GM18511 (cell line): ENCODE results near the gene KLC1.
"Not testable (repeated sequence)": the region's sequence is repeated elsewhere in the genome, so short reads cannot be mapped to it uniquely, and the experiment has no call there.

Source experiments
- ATAC-seq: cut with Tn5 transposase; IDR thresholded peaks from one replicate; pipeline ENCODE4 v1.9.1; 2021; ENCODE audit warnings: mild to moderate bottlenecking, moderate library complexity; ENCODE audit not compliant: unreplicated experiment

The KLC1 gene

GRCh38 chr14:103628684-103629502 lies at the start of gene KLC1:
TSS of gene KLC1 (plus strand) at chr14:103629211. CDS start at chr14:103654565, 25,354 bp downstream.
- peak; percentile 60 for ATAC-seq

DNA sequence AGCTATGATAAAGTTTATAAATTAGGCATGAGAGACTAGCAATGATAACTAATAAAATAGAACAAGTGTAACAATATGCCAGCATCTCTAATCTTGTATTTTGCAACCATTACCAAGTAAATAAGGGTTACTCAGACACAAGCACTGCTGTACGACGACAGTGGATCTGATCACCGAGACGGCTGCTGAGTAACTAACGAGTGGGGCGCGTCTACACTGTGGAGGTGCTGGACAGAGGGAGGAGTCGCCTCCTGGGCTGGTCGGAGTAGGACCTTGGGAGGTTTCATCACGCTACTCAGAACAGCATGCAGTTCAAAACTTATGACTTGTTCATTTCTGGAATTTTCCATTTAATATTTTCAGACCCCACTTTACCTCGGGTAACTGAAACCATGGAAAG lies 47.8 kb upstream of the KLC1 start:
- no peak for ATAC-seq

DNA sequence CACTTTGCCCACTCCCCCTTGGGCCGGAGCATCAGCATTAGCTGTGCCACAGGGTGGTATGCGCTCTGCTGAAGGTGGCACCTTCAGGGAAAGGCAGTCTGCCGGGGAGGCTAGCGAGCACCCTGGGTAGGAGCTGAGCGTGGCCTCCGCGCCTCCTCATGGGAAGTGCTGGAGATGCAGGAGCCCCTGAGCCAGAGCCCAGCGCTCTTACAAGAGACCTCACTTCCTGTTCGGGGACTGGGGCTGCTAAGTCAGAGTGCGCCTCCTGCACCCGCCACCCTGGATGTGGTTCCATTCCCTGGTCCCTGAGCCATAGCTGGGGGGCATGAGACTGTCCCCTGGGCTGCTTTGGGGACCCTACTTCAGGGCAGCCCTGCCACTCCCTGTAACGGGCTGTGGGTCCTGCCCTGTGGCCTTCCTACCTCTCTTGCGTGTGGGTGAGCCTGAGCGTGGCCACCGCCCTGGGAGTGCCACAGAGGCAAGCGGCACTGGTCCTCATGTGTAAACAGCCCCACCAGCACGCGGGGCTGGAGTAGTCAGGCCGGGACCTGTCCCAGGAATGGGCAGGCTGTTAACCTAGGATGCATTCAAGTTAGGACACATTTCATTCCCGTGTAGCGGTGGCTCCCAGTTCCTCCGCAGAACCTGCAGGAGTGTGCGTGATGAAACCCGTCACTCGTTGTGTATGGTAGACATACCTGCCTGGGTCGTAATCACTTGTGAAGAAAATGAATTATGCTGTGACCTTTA lies 46.9 kb upstream of the KLC1 start:
- ATAC-seq = no peak

DNA sequence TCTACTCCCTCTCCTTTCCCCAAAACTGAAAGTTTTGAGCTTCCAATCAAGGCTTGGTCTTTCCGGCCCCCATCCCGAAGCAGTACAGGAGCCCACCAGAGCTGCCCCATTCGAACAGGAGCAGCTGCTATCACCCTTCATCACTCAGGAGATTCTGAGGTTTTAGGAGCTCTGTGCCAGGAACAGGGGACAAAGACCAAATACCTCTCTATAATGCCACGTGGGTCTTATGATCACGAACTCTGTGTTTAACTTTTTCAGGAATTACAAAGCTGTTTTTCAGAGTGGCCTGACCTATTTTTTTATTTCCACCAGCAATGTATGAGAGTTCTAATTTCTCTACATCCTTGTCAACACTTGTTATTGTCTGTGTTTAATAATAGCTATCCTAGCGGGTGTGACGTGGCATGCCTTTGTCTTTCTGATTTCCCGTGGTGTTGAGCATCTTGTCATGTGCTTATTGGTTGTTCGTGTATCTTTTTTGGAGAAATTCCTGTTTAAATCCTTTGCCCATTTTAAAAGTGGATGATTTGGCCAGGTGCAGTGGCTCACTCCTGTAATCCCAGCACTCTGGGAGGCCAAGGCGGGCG lies 44.6 kb upstream of the KLC1 start:
- ATAC-seq = no peak

- ATAC-seq = peak; percentile 94
Observed at GRCh38 chr14:103593577-103593976, 35.4 kb upstream of the KLC1 start.

- no peak for ATAC-seq
Observed at GRCh38 chr14:103594265-103594664, 34.7 kb upstream of the KLC1 start.

DNA sequence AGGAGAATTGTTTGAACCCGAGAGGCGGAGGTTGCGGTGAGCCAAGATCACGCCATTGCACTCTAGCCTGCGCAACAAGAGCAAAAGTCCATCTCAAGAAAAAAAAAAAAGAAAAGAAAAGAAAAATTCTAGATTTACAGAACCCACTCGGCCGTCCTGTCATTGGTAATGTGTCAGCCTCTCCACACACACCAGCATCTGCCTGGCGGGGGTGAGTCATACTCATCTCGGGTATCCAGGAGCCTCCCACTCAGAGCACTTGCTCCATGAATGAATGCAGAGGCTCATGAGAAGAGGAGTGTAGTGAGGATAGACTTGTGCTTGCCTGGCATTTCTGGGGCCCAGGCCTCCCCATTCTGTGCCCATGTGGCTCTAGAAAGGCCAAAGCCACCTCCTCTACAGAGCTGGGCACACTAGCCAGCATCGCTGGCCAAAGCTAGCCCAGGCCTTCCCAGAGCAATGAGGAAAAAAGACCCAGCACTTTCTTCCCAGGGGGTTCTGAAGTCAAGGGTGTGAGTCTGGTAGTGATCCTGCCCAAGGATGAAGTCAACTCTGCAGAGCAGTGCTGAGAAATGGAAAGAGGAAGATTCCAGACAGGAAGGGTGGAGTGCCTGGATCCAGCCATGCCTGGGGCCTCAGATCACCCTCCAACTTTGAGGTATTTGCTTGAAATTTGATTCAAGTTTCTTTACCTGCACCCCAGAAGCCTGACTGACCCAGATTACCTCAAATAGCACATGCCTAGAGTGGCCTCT lies 31.2 kb upstream of the KLC1 start:
- no peak for ATAC-seq

- ATAC-seq = no peak
Observed at GRCh38 chr14:103600503-103600902, 28.5 kb upstream of the KLC1 start.

DNA sequence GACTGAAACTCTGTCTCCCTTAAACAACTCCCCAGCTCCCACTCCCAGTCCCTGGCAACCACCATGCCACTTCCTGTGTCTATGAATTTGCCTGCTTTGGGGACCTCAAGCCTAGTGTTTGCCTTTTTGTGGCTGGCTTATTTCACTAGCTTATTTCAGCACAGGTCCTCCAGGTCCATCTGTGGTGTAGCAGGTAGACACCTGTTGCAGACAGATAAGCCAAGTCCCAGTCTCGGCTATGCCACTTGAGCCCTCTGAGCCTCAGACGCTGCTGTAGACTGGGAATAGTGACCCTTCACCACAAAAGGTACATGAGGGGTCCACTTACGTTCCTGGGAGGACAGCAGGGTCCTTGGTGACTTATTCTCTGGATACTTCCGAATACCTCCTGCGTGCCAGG lies 24.4 kb upstream of the KLC1 start:
- ATAC-seq = no peak

DNA sequence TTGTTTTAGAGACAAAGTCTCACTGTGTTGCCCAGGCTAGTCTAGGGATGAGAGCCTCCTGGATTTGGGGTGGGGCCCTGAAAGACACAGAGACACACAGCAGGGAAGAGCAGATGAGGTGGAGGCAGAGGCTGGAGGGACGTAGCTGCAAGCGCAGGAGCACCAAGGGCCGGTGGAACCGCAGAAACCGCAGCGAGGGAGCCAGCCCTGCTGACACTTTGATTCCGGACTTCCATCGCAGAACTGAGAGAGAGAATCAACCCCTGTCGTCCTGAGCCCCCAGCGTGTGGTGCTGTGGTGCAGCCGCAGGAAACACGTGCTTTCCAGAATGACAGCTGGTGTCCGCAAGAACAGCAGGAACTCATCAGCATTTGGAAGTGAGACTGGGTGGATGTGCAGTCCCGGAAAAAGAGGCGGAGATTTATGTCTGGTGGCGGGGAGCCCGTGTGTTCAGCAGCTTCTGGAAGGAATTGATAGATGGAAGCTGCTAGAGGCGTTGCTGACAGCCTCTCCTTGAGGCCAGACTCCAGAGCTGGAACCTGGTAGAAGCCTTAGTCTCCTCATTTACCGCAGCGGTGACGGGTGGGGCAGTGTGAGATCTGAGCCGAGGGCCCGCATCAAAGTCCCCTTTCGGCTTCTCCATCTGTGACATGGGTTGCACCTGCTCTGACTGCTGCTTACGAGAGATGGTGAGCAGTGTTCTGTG lies 21.9 kb upstream of the KLC1 start:
- peak; percentile 78 for ATAC-seq

DNA sequence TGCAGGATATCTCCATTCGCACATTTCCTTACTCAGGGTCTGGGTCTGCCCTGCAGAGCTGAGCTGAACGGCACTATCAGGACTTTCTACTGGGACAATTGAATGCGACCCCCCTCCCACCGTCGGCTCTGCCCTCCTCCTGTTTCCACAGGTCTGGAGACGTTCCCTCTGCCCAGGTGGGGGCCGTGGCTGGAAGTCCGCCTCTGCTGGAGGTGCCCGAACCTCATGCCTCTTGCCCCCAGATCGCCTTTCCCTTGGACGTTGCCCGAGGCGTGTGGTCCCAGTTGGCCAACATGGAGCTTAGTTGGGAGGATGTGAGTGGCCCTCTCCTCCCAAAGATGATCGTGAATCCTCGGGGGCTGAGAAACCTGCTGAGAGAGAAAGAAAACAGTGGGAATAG lies 21.2 kb upstream of the KLC1 start:
- no peak for ATAC-seq

- ATAC-seq = not testable (repeated sequence)
Observed at GRCh38 chr14:103609081-103609480, 19.9 kb upstream of the KLC1 start.

- no peak for ATAC-seq
Observed at GRCh38 chr14:103611215-103611614, 17.8 kb upstream of the KLC1 start.

- no peak for ATAC-seq
Observed at GRCh38 chr14:103613517-103613916, 15.5 kb upstream of the KLC1 start.

GRCh38 chr14:103616635-103617300 lies 12.2 kb upstream of the KLC1 start:
- no peak for ATAC-seq

DNA sequence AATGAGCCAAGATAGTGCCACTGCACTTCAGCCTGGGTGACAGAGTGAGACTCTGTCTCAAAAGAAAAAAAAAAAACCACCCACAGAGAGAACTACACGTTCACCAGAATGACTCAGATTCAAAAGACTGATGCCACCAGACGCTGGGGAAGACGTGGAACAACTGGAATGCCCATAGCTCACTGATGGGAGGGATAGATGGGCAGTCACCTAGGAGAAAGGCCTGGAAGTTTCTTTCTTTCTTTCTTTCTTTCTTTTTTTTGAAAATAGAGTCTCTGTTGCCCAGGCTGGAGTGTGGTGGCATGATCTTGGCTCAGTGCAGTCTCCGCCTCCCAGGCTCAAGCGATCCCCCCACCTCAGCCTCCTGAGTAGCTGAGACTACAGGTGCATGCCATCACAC lies 10.0 kb upstream of the KLC1 start:
- ATAC-seq = no peak

- no peak for ATAC-seq
Observed at GRCh38 chr14:103621860-103622259, 7.2 kb upstream of the KLC1 start.

GRCh38 chr14:103623308-103623707 lies 5.7 kb upstream of the KLC1 start:
- no peak for ATAC-seq

DNA sequence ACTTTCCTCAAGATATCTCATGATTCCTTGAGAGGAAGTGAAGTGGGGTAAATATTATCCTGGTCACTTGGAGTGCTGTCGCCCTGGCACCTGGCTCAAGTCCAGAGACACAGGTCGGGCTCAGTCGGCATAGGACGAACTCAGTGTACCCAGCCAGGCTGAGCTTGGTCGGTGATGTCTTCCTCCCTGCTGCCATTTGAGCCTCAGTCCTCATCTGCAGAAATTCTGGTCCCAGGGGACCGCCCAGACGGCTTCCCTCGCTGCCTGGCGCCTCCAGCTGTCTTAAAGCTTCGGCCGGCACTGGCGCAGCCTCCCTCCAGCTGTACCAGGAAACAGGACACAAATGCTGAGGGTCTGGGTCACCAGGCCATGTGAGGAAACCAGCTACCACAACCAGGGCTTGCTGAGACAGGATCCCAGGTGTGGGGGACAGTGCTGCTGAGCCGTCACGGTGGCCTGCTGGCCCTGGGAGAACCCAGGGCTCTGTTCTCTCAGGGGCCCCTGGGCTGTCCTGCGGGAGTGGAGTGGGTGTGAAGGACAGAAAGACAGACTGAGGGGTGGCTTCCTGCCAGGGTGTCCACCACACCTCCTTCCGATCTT lies 5.0 kb upstream of the KLC1 start:
- no peak for ATAC-seq

DNA sequence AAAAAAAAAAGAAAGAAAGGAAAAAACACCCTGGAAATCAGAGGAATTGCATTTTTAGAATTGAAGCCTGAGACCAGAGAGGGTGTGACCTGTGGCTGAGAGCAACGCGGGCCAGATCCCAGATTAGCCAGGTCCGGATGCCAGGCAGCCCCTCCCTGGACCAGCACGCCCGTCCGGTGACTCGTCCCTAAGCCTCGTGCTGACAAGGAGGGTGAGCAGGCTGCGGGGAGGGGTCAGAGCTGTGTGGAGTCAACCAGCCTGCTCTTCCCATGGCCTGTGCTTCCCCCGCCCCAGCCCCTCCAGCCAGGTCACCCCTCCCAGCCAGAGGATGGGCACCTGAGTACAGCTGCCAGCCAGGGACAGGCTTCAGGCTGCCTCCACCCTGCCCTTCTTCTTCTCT lies 4.2 kb upstream of the KLC1 start:
- ATAC-seq = no peak
